Epithelial cell of proximal tubule (primary cell): Measurements from ENCODE around the gene SLCO4A1. TPM values are rescaled to one million over a fixed set of nuclear protein-coding genes. Genes with fewer than 3 reads are reported as not detected.

ENCODE experiments used
- DNase-seq: peaks from one replicate; pipeline ENCODE4 v3.0.0-alpha.2; 2011; ENCODE audit warnings: low read depth
- H3K4me3 ChIP-seq: 2 replicates; pipeline ENCODE4 v1.5.1; 2011; ENCODE audit warnings: low read depth, mild to moderate bottlenecking, low read length
- CTCF ChIP-seq: conservative IDR thresholded peaks from 2 replicates; pipeline ENCODE4 v1.5.1; 2012; ENCODE audit warnings: low read depth, mild to moderate bottlenecking, low read length
- total RNA-seq: library from RNA; depleted of rRNA; stranded (reverse); fragments of >200 nt; gene quantifications from 2 replicates; pipeline ENCODE4 v1.2.3, GENCODE V29; 2015

SLCO4A1 gene
- total RNA-seq, 1 donor from 2014 or later = 57.3 TPM

- TF ChIP-seq CTCF = no peak
- H3K4me3 ChIP-seq = no peak overlapping the region
- DNase-seq = no peak
Observed at GRCh38 chr20:62607366-62608217, 34.7 kb upstream of the SLCO4A1 start.

- H3K4me3 ChIP-seq = no peak overlapping the region
- no peak for TF ChIP-seq CTCF
- no peak for DNase-seq
Observed at GRCh38 chr20:62608218-62608565, 34.1 kb upstream of the SLCO4A1 start.

GRCh38 chr20:62609279-62609720 is 33.0 kb upstream of the SLCO4A1 start:
- DNase-seq = no peak
- TF ChIP-seq CTCF = no peak
- H3K4me3 ChIP-seq = no peak overlapping the region

GRCh38 chr20:62609811-62610757 is 32.2 kb upstream of the SLCO4A1 start:
- DNase-seq = no peak
- no peak overlapping the region for H3K4me3 ChIP-seq
- TF ChIP-seq CTCF = no peak

GRCh38 chr20:62611012-62611411 is 31.3 kb upstream of the SLCO4A1 start:
- no peak overlapping the region for H3K4me3 ChIP-seq
- DNase-seq = no peak
- no peak for TF ChIP-seq CTCF

GRCh38 chr20:62611819-62612218 is 30.5 kb upstream of the SLCO4A1 start:
- no peak for DNase-seq
- no peak overlapping the region for H3K4me3 ChIP-seq
- no peak for TF ChIP-seq CTCF
